HG03571 (cell line): ENCODE results near the gene SLC35F4.

ENCODE experiments used
- ATAC-seq: cut with Tn5 transposase; IDR thresholded peaks from one replicate; pipeline ENCODE4 v1.9.1; 2021; ENCODE audit not compliant: unreplicated experiment

SLC35F4 gene

GRCh38 chr14:57641776-57642175 lies 224.1 kb downstream of the SLC35F4 start:
- no peak for ATAC-seq

GRCh38 chr14:57640036-57640435 lies 225.9 kb downstream of the SLC35F4 start:
- no peak for ATAC-seq

- ATAC-seq, result no peak
Observed at GRCh38 chr14:57637901-57638300, 228.0 kb downstream of the SLC35F4 start.

- no peak for ATAC-seq
Observed at GRCh38 chr14:57634335-57634734, 231.6 kb downstream of the SLC35F4 start.

- ATAC-seq, result no peak
Observed at GRCh38 chr14:57632649-57633048, 233.2 kb downstream of the SLC35F4 start.

- no peak for ATAC-seq
Observed at GRCh38 chr14:57617510-57617909, 248.4 kb downstream of the SLC35F4 start.

- no peak for ATAC-seq
Observed at GRCh38 chr14:57612946-57613345, 252.9 kb downstream of the SLC35F4 start.

- ATAC-seq, result no peak
Observed at GRCh38 chr14:57611555-57612075, 254.3 kb downstream of the SLC35F4 start.

GRCh38 chr14:57610631-57611030 lies 255.3 kb downstream of the SLC35F4 start:
- ATAC-seq, result no peak

GRCh38 chr14:57609192-57610075 lies 256.5 kb downstream of the SLC35F4 start:
- no peak for ATAC-seq

- no peak for ATAC-seq
Observed at GRCh38 chr14:57607086-57607485, 258.8 kb downstream of the SLC35F4 start.

GRCh38 chr14:57583396-57583795 lies 282.5 kb downstream of the SLC35F4 start:
- ATAC-seq, result no peak

GRCh38 chr14:57582746-57583145 lies 283.1 kb downstream of the SLC35F4 start:
- ATAC-seq, result no peak

GRCh38 chr14:57578801-57579200 lies 287.1 kb downstream of the SLC35F4 start:
- no peak for ATAC-seq

- no peak for ATAC-seq
Observed at GRCh38 chr14:57576498-57576897, 289.4 kb downstream of the SLC35F4 start.

- no peak for ATAC-seq
Observed at GRCh38 chr14:57575482-57575881, 290.4 kb downstream of the SLC35F4 start.

- ATAC-seq, result no peak
Observed at GRCh38 chr14:57574617-57575288, 291.1 kb downstream of the SLC35F4 start.

GRCh38 chr14:57573173-57573572 lies 292.7 kb downstream of the SLC35F4 start:
- ATAC-seq, result no peak

GRCh38 chr14:57568554-57568953 lies 297.3 kb downstream of the SLC35F4 start:
- ATAC-seq, result no peak

- ATAC-seq, result no peak
Observed at GRCh38 chr14:57567220-57567619, 298.7 kb downstream of the SLC35F4 start.

- ATAC-seq, result peak; percentile 94
Observed at GRCh38 chr14:57560681-57561080, 305.2 kb downstream of the SLC35F4 start.

- ATAC-seq, result no peak
Observed at GRCh38 chr14:57559576-57559975, 306.3 kb downstream of the SLC35F4 start.
